Heart left ventricle (tissue), 16 donors: Measurements from ENCODE around the gene TIAM2. TPM values are rescaled to one million over a fixed set of nuclear protein-coding genes. Genes with fewer than 3 reads are reported as not detected.

Source experiments
- ATAC-seq, 4 donors: fragments of 200-7000 bp; cut with Tn5 transposase; one replicate each; pipeline ENCODE4 v1.9.1; 2020 to 2022; ENCODE audit warnings: moderate library complexity in 4 of 4, mild to moderate bottlenecking in 3 of 4, moderate number of reproducible peaks in 1 of 4
- DNase-seq, 5 donors: peaks; one replicate each; pipeline ENCODE4 v3.0.0-alpha.2; 2020
- H3K27ac ChIP-seq, 12 donors: fragments of 200-600 bp; sonication (generic) in 4 of 12; one replicate each; pipeline versions ENCODE4 v1.5.0 to v1.8.0; 2016 to 2022; ENCODE audit warnings: mild to moderate bottlenecking in 2 of 12
- H3K27me3 ChIP-seq, 9 donors: fragments of 200-600 bp; sonication (generic) in 2 of 9; one replicate each; pipeline versions ENCODE4 v1.5.1 to v1.8.0; 2016 to 2022; ENCODE audit warnings: mild to moderate bottlenecking in 3 of 9
- H3K36me3 ChIP-seq, 9 donors: fragments of 200-600 bp; sonication (generic) in 2 of 9; one replicate each; pipeline versions ENCODE4 v1.5.0 to v1.8.0; 2018 to 2022; ENCODE audit warnings: mild to moderate bottlenecking in 2 of 9
- H3K4me1 ChIP-seq, 12 donors: fragments of 200-600 bp; sonication (generic) in 4 of 12; one replicate each; pipeline versions ENCODE4 v1.5.0 to v1.8.0; 2016 to 2022; ENCODE audit warnings: mild to moderate bottlenecking in 3 of 12
- H3K4me3 ChIP-seq, 12 donors: fragments of 200-600 bp; sonication (generic) in 4 of 12; one replicate each; pipeline versions ENCODE4 v1.5.0 to v1.8.0; 2017 to 2022; ENCODE audit warnings: mild to moderate bottlenecking in 9 of 12, moderate library complexity in 4 of 12
- H3K9me3 ChIP-seq, 12 donors: fragments of 200-600 bp; sonication (generic) in 4 of 12; one replicate each; pipeline versions ENCODE4 v1.5.0 to v1.8.0; 2016 to 2022; ENCODE audit warnings: mild to moderate bottlenecking in 1 of 12
- CTCF ChIP-seq, 12 donors: fragments of 200-600 bp; sonication (generic) in 4 of 12; IDR thresholded peaks; one replicate each; pipeline versions ENCODE4 v1.5.0 to v1.8.0; 2018 to 2022; ENCODE audit warnings: antibody characterized with exemption in 12 of 12, mild to moderate bottlenecking in 5 of 12
- POLR2A ChIP-seq, 2 donors: fragments of 450-650 bp; IDR thresholded peaks; one replicate each; pipeline ENCODE4 v1.6.1; 2017; ENCODE audit warnings: antibody characterized with exemption in 2 of 2, mild to moderate bottlenecking in 2 of 2, moderate library complexity in 2 of 2
- WGBS, 4 donors: extraction: QIAGEN DNeasy Blood & Tissue Kit in 2 of 4; methylation state at CpG; one replicate each; pipeline versions ENCODE4 v1.1.5 to v1.1.7; 2013 to 2018; 5-methylcytosine and 5-hydroxymethylcytosine counted together
- intact Hi-C, 10 donors: fragments of 100-400 bp; cut with DNase I; formaldehyde crosslinking; loops; one replicate each; pipeline versions ENCODE4 v1.11.1 to v1.14.2; 2022
- polyA plus RNA-seq, 2 donors: library from polyadenylated mRNA; stranded (reverse); fragments of 200-250 nt; gene quantifications; one replicate each; pipeline ENCODE4 v1.2.3, GENCODE V29; 2013
- total RNA-seq, 9 donors: library from RNA; depleted of rRNA in 2 of 9; stranded (reverse); fragments of >200 nt in 2 of 9; fragmentation: NEBNext Ultra II Directional in 3 of 9; extraction: Animal tissue kit (Norgen Biotek cat#: 25700) in 3 of 9; gene quantifications; one replicate each; pipeline versions ENCODE4 v1.1.0 to v1.2.4, GENCODE V29; 2016 to 2023
- donor health status: ischemic (EF 13 %, LVEDD 7.1; RV severe dilation, severe dysfunction).
- donor health status: healthy with polysubstance abuse.
- donor health status: DM: no; HTN: yes; CAD: no.
- donor health status: DM: no; HTN: no; CAD: no.
- donor health status: ischemic (EF 25% LVEDD 6.9; RV normal size, moderate dysfunction).
- donor health status: ischemic (EF 25% LVEDD 5.7; RV mildly dilated, moderate dysfunction).
- donor health status: healthy.
- donor health status: DM: yes; HTN: yes; CAD: no.
- donor health status: ischemic (EF 35%, LVEDD 5.7; RV mildly dilated, moderate dysfunction).
- donor health status: nonischemic (EF 11% LVEDD 7.7; RV severe dilation, severe dysfunction).
- donor health status: DM: yes; HTN: yes; CAD: no.
- donor health status: PGD.
- donor health status: ischemic (EF 29% LVEDD 5.4; RV normal size, mild dysfunction).
- donor health status: nonischemic (EF 23%, LVEDD 6.1; RV moderate dilation, normal function).

TIAM2 gene
- total and polyA plus RNA-seq, 11 donors, result 4.6 to 16.5 (median 12.6) TPM

- no peaks in the 10 kb centered on the region for H3K27me3 ChIP-seq
- no peak for TF ChIP-seq CTCF (IDR thresholded peaks at IDR 0.05)
- TF ChIP-seq POLR2A (IDR thresholded peaks at IDR 0.05), result no peak
- H3K4me3 ChIP-seq, result no peak overlapping the region
- DNase-seq, result no peak
- intact Hi-C loops, result no loop called here
- WGBS, 4 donors, result 60 to 67% (median 65%) methylated on average over 11 of the region's 11 CpGs
- no peak overlapping the region for H3K27ac ChIP-seq
- no peaks in the 10 kb centered on the region for H3K36me3 ChIP-seq
- peak in 2 of 4 donors; percentile 28 to 34 for ATAC-seq
- no peaks in the 10 kb centered on the region for H3K9me3 ChIP-seq
- H3K4me1 ChIP-seq, result peaks cover 0 to 15% (median 7%) of the 10 kb centered on the region in 12 donors
Observed at GRCh38 chr6:155154158-155154830, 159.2 kb downstream of the TIAM2 start.

GRCh38 chr6:155155787-155156447, 160.8 kb downstream of the TIAM2 start:
- TF ChIP-seq POLR2A (IDR thresholded peaks at IDR 0.05) (no peak), CTCF (IDR thresholded peaks at IDR 0.05) (no peak)
- 97 to 98% (median 97%) methylated on average over 9 to 10 of the region's 10 CpGs for WGBS, 4 donors
- no peak overlapping the region for H3K4me3 ChIP-seq
- intact Hi-C loops, result no loop called here
- no peaks in the 10 kb centered on the region for H3K36me3 ChIP-seq
- peak in 1 of 4 donors; percentile 15 for ATAC-seq
- H3K4me1 ChIP-seq, result peaks cover 0 to 15% (median 7%) of the 10 kb centered on the region in 12 donors
- no peak for DNase-seq
- no peak overlapping the region for H3K27ac ChIP-seq
- H3K27me3 ChIP-seq, result no peaks in the 10 kb centered on the region
- no peaks in the 10 kb centered on the region for H3K9me3 ChIP-seq

GRCh38 chr6:155157101-155157500, 162.0 kb downstream of the TIAM2 start:
- Histone ChIP-seq H3K36me3 (no peaks in the 10 kb centered on the region), H3K4me1 (peaks cover 0 to 15% (median 7%) of the 10 kb centered on the region in 12 donors), H3K9me3 (no peaks in the 10 kb centered on the region), H3K4me3 (no peak overlapping the region), H3K27ac (no peak overlapping the region), H3K27me3 (no peaks in the 10 kb centered on the region)
- 70 to 76% (median 72%) methylated on average over 6 of the region's 6 CpGs for WGBS, 4 donors
- intact Hi-C loops, result no loop called here
- DNase-seq, result no peak
- TF ChIP-seq CTCF (IDR thresholded peaks at IDR 0.05) (no peak), POLR2A (IDR thresholded peaks at IDR 0.05) (no peak)
- peak in 1 of 4 donors; percentile 18 for ATAC-seq

GRCh38 chr6:155158030-155158843, 163.1 kb downstream of the TIAM2 start:
- Histone ChIP-seq H3K27ac (peak overlapping the region in 3 of 12 donors; percentile 4 to 65 (median 10)), H3K4me3 (no peak overlapping the region), H3K27me3 (no peaks in the 10 kb centered on the region), H3K36me3 (no peaks in the 10 kb centered on the region), H3K9me3 (no peaks in the 10 kb centered on the region), H3K4me1 (peaks cover 0 to 15% (median 7%) of the 10 kb centered on the region in 12 donors)
- TF ChIP-seq POLR2A (IDR thresholded peaks at IDR 0.05) (no peak), CTCF (IDR thresholded peaks at IDR 0.05) (no peak)
- intact Hi-C loops, result no loop called here
- DNase-seq, result no peak
- peak; percentile 50 to 81 (median 64) for ATAC-seq
- 61 to 68% (median 65%) methylated on average over 5 of the region's 5 CpGs for WGBS, 4 donors
